ENCODE results near the gene PRPH2.
"Not testable (repeated sequence)": the region's sequence is repeated elsewhere in the genome, so short reads cannot be mapped to it uniquely, and the experiment has no call there.

Gene PRPH2

GRCh38 chr6:42696526-42697267 lies 25.7 kb downstream of the PRPH2 start:
- no peak for DNase-seq

DNA sequence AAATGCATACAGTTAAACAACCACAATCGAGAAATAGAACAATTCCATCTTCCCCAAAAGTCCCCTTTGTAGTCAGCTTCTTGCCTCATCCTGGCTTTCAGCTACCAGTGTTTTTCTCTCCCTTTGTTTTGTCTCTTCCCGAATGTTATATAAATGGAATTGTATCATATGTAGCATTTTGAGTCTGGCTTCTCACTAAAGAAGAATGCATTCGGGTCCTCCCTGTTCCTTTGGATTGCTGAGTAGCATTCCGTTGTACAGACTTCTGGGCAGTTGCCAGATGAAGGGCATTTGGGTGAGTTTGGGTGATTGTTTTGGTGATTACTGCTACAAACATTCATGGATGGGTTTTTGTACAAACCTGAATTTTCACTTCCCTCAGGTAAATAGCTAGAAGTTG lies 27.8 kb downstream of the PRPH2 start:
- no peak for DNase-seq

GRCh38 chr6:42693725-42694323 lies 28.6 kb downstream of the PRPH2 start:
- no peak for DNase-seq

GRCh38 chr6:42692137-42692911 lies 30.1 kb downstream of the PRPH2 start:
- no peak for DNase-seq

GRCh38 chr6:42690872-42691271 lies 31.5 kb downstream of the PRPH2 start:
- DNase-seq = no peak

GRCh38 chr6:42690151-42690702 lies 32.2 kb downstream of the PRPH2 start:
- no peak for DNase-seq

GRCh38 chr6:42689371-42689770 lies 33.0 kb downstream of the PRPH2 start:
- DNase-seq = no peak

- DNase-seq = no peak
These were observed 34.1 kb downstream of the PRPH2 start for GRCh38 chr6:42688281-42688680.

- no peak for DNase-seq
These were observed 43.0 kb downstream of the PRPH2 start for GRCh38 chr6:42679358-42679757.

DNA sequence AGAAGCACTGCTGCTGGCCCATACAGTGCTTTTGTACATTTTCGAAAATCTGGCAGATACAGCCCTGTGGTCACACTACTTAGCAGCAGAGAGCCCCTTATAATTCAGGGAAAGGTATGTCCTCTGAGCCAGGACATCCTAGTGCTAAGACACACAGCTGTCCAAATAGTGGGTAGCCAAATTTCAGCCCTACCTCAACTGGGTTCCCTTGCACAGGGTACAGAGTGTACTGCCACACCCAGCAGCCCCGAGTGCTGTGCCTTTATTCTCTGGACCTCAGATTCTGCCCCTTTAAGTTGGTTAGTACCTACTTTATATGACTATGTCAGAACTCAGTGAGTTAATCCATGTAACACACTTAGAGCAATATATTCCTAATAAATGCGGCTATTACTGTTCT lies 47.6 kb downstream of the PRPH2 start:
- no peak for DNase-seq

GRCh38 chr6:42674368-42674767 lies 48.0 kb downstream of the PRPH2 start:
- DNase-seq = not testable (repeated sequence)

- DNase-seq = no peak
These were observed 57.7 kb downstream of the PRPH2 start for GRCh38 chr6:42664718-42665117.

- DNase-seq = peak; percentile 53 to 76
These were observed 60.8 kb downstream of the PRPH2 start for GRCh38 chr6:42661540-42662153.

- no peak for DNase-seq
These were observed 62.6 kb downstream of the PRPH2 start for GRCh38 chr6:42659806-42660205.

DNA sequence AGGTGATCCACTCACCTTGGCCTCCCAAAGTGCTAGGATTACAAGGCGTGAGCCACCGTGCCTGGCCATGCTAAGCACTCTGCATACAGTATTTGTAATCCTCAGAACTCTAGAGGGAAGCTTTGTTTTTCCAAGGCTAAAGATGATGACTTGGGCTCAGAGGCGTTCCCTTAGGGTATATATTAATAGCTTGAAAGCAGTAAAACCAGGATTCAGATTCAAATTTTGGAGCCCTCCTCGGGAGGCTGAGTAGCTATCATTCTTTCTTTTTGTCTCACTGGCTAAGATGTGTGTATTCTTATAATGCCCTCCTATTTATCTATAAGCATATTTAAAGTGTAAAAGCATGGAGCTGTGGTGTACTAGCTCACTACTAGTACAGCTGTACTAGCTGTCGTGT lies 68.5 kb downstream of the PRPH2 start:
- no peak for DNase-seq

GRCh38 chr6:42652024-42652746 lies 70.2 kb downstream of the PRPH2 start:
- DNase-seq = no peak

Measured in SHP77 (cell line).